GM12891 (cell line): Measurements from ENCODE around the gene PITPNM1.

Source experiments
- DNase-seq: peaks from one replicate; pipeline ENCODE4 v3.0.0; 2011; ENCODE audit warnings: low spot score; ENCODE audit not compliant: insufficient read length
- FAIRE-seq: peaks from 2 replicates; lab custom pipeline; 2011; peaks lifted over from hg19 to GRCh38; lab: Jason Lieb, UNC
- PAX5 ChIP-seq: IDR thresholded peaks from 2 replicates; pipeline ENCODE4 v1.6.1; 2011; ENCODE audit warnings: low read length, moderate library complexity, mild to moderate bottlenecking; ENCODE audit not compliant: insufficient read depth, severe bottlenecking
- POLR2A ChIP-seq: IDR thresholded peaks from 2 replicates; pipeline ENCODE4 v1.6.1; 2011; ENCODE audit warnings: low read depth, low read length, control low read depth
- POLR2AphosphoS5 ChIP-seq: IDR thresholded peaks from 2 replicates; pipeline ENCODE4 v1.6.1; 2011; ENCODE audit warnings: low read depth, low read length, control low read depth
- POU2F2 ChIP-seq: IDR thresholded peaks from 2 replicates; pipeline ENCODE4 v1.6.1; 2011; ENCODE audit warnings: low read depth, mild to moderate bottlenecking, control low read depth, low read length, moderate library complexity
- SPI1 ChIP-seq: IDR thresholded peaks from 2 replicates; pipeline ENCODE4 v1.6.1; 2011; ENCODE audit warnings: low read depth, low read length, control low read depth
- TAF1 ChIP-seq: IDR thresholded peaks from 2 replicates; pipeline ENCODE4 v1.6.1; 2011; ENCODE audit warnings: low read depth, low read length, control low read depth

PITPNM1 gene

GRCh38 chr11:67458266-67458665 lies 46.9 kb downstream of the PITPNM1 start:
- DNase-seq (no peak), FAIRE-seq (no peak)
- TF ChIP-seq POLR2AphosphoS5: no peak
- TF ChIP-seq POU2F2: no peak
- TF ChIP-seq POLR2A: no peak
- no peak for TF ChIP-seq TAF1
- no peak for TF ChIP-seq SPI1
- no peak for TF ChIP-seq PAX5

GRCh38 chr11:67457453-67457852 lies 47.7 kb downstream of the PITPNM1 start:
- TF ChIP-seq PAX5: no peak
- TF ChIP-seq POU2F2: no peak
- TF ChIP-seq POLR2A: no peak
- no peak for TF ChIP-seq SPI1
- TF ChIP-seq POLR2AphosphoS5: no peak
- no peak for TF ChIP-seq TAF1
- FAIRE-seq: no peak
- DNase-seq: no peak

- DNase-seq (no peak), FAIRE-seq (no peak)
- TF ChIP-seq POLR2A: no peak
- TF ChIP-seq POLR2AphosphoS5: no peak
- no peak for TF ChIP-seq TAF1
- TF ChIP-seq SPI1: no peak
- TF ChIP-seq PAX5: no peak
- no peak for TF ChIP-seq POU2F2
These were observed 49.0 kb downstream of the PITPNM1 start for GRCh38 chr11:67456068-67456705.

GRCh38 chr11:67455054-67455453 lies 50.1 kb downstream of the PITPNM1 start, which contains the start of gene CABP4:
Gene CABP4 (plus strand): TSS chr11:67455354. CDS start chr11:67455424, 70 bp downstream.
- no peak for DNase-seq
- no peak for FAIRE-seq
- TF ChIP-seq POLR2AphosphoS5: no peak
- no peak for TF ChIP-seq SPI1
- TF ChIP-seq POU2F2: no peak
- no peak for TF ChIP-seq PAX5
- TF ChIP-seq TAF1: no peak
- no peak for TF ChIP-seq POLR2A

GRCh38 chr11:67453816-67454732 lies 51.1 kb downstream of the PITPNM1 start:
- 0 out of 2 replicates have a peak, but pooled peaks have one; percentile 11 for TF ChIP-seq POLR2A
- TF ChIP-seq POLR2AphosphoS5: no peak
- no peak for FAIRE-seq
- DNase-seq: no peak

- DNase-seq (no peak), FAIRE-seq (no peak)
- TF ChIP-seq PAX5 (no peak), TAF1 (no peak), POU2F2 (no peak), POLR2AphosphoS5 (no peak), POLR2A (no peak), SPI1 (no peak)
These were observed 52.8 kb downstream of the PITPNM1 start, which contains the start of gene GPR152 for GRCh38 chr11:67452141-67452952. Gene GPR152 (minus strand): TSS chr11:67452729. CDS start chr11:67452724, 5 bp downstream.

GRCh38 chr11:67451658-67451976 lies 53.5 kb downstream of the PITPNM1 start:
- DNase-seq (no peak), FAIRE-seq (no peak)
- no peak for TF ChIP-seq SPI1
- TF ChIP-seq POU2F2: no peak
- TF ChIP-seq PAX5: no peak
- TF ChIP-seq POLR2AphosphoS5: no peak
- no peak for TF ChIP-seq POLR2A
- no peak for TF ChIP-seq TAF1

GRCh38 chr11:67450796-67451657 lies 54.1 kb downstream of the PITPNM1 start:
- no peak for DNase-seq
- no peak for TF ChIP-seq PAX5
- no peak for TF ChIP-seq POLR2AphosphoS5
- no peak for FAIRE-seq
